Stimulated activated CD8-positive, alpha-beta memory T cell treated with anti-CD3 and anti-CD28 coated beads, Interleukin-2, amount 100 ng/mL, for 1 hour (primary cell): Measurements from ENCODE around the gene TEX28.
A peak's percentile ranks its signal among the peaks of the same experiment; 100 is the strongest.
"Not testable (repeated sequence)": the region's sequence is repeated elsewhere in the genome, so short reads cannot be mapped to it uniquely, and the experiment has no call there.

Experiments
- DNase-seq, 2 donors: peaks; one replicate each; pipeline ENCODE4 v3.0.0-alpha.2; 2020; ENCODE audit warnings: low read depth in 2 of 2

TEX28 gene

GRCh38 chrX:154294791-154295574 is at the start of gene TEX28:
Gene TEX28, minus strand, starts transcription at chrX:154295124. Its CDS starts 3,007 bp downstream, at chrX:154292117.
- no peak for DNase-seq

- not testable (repeated sequence) for DNase-seq
Measured at GRCh38 chrX:154343620-154344019, 48.7 kb upstream of the TEX28 start.

GRCh38 chrX:154343063-154343462 is 48.1 kb upstream of the TEX28 start:
- not testable (repeated sequence) for DNase-seq

GRCh38 chrX:154341399-154342298 is 46.7 kb upstream of the TEX28 start:
- not testable (repeated sequence) for DNase-seq

- DNase-seq: no peak
Measured at GRCh38 chrX:154334496-154334895, 39.6 kb upstream of the TEX28 start.

- DNase-seq: no peak
Measured at GRCh38 chrX:154333837-154334271, 38.9 kb upstream of the TEX28 start.

GRCh38 chrX:154333116-154333515 is 38.2 kb upstream of the TEX28 start:
- no peak for DNase-seq

- no peak for DNase-seq
Measured at GRCh38 chrX:154332561-154332960, 37.6 kb upstream of the TEX28 start.

- no peak for DNase-seq
Measured at GRCh38 chrX:154329294-154329693, 34.4 kb upstream of the TEX28 start.

- no peak for DNase-seq
Measured at GRCh38 chrX:154328646-154329045, 33.7 kb upstream of the TEX28 start.

- DNase-seq: peak; percentile 17 to 21
Measured at GRCh38 chrX:154327038-154327820, 32.3 kb upstream of the TEX28 start.

- DNase-seq: no peak
Measured at GRCh38 chrX:154325541-154325940, 30.6 kb upstream of the TEX28 start.

GRCh38 chrX:154323537-154323936 is 28.6 kb upstream of the TEX28 start:
- no peak for DNase-seq

GRCh38 chrX:154322890-154323289 is 28.0 kb upstream of the TEX28 start:
- DNase-seq: no peak

GRCh38 chrX:154321594-154321993 is 26.7 kb upstream of the TEX28 start:
- DNase-seq: no peak

GRCh38 chrX:154321152-154321551 is 26.2 kb upstream of the TEX28 start:
- no peak for DNase-seq

GRCh38 chrX:154320406-154320805 is 25.5 kb upstream of the TEX28 start:
- DNase-seq: no peak

GRCh38 chrX:154317391-154317995 is 22.6 kb upstream of the TEX28 start:
- DNase-seq: no peak

- DNase-seq: no peak
Measured at GRCh38 chrX:154315416-154315815, 20.5 kb upstream of the TEX28 start.

- no peak for DNase-seq
Measured at GRCh38 chrX:154313147-154313546, 18.2 kb upstream of the TEX28 start.

GRCh38 chrX:154312116-154312515 is 17.2 kb upstream of the TEX28 start:
- no peak for DNase-seq
